Measurements from ENCODE around the gene CDKAL1.

- TF ChIP-seq CTCF (IDR thresholded peaks at IDR 0.05; ENCODE audit: extremely low read depth in 1 of 2, insufficient read depth in 1 of 2, low read depth in 1 of 2, low read length in 2 of 2) (no peak), EZH2 (IDR thresholded peaks at IDR 0.05; ENCODE audit: borderline replicate concordance, low read depth, low read length, severe bottlenecking) (no peak), POLR2A (IDR thresholded peaks at IDR 0.05; ENCODE audit: low read depth, low read length) (no peak)
Measured at GRCh38 chr6:21133901-21134300, 599.6 kb downstream of the CDKAL1 start.
